ENCODE results near the gene SCN5A.

SCN5A gene

DNA sequence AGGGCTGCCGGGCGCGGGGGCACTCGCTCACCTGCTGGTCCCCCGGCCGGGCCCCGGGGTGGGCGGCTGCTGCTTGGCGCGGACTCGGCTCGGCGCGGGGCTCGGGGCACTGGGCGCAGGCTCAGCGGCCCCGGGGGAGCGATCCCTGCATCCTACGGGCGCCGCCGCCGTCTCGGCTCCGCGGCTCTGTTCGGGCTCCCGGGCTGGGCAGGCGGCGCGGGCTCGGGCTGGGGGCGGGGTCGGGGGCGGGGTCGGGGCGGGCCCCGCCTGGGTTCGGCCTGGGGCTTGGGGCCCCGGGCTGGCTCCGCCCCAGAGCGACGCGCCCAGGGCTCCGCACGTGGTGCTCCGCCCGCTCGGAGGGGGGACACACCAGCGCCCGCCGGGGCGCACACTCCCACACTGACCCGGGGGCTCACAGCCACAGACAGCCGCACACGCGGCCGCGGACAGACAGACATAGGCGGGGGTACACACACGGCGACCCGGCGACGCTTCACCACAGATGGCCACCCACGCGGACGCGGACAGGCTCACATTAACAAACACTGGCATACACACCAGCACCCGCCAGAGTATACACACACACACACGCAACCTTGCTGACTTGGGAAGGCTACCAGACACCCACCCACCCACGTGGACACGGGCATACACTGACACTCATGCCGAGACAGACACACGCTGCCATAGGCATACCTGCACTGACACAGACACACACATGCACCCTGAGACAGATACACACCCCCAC, at the start of gene SCN5A:
TSS of gene SCN5A (minus strand) at position 188 of the 748 bp plus-strand sequence. CDS start 16,380 bp downstream, outside the sequence.
- peak; percentile 11 for DNase-seq

GRCh38 chr3:38698760-38699159, 49.3 kb upstream of the SCN5A start:
- no peak for DNase-seq

GRCh38 chr3:38698061-38698460, 48.6 kb upstream of the SCN5A start:
- no peak for DNase-seq

GRCh38 chr3:38696034-38696433, 46.5 kb upstream of the SCN5A start:
- DNase-seq, result no peak

GRCh38 chr3:38690185-38690584, 40.7 kb upstream of the SCN5A start:
- DNase-seq, result no peak

- DNase-seq, result no peak
Measured at GRCh38 chr3:38689774-38690173, 40.3 kb upstream of the SCN5A start.

DNA sequence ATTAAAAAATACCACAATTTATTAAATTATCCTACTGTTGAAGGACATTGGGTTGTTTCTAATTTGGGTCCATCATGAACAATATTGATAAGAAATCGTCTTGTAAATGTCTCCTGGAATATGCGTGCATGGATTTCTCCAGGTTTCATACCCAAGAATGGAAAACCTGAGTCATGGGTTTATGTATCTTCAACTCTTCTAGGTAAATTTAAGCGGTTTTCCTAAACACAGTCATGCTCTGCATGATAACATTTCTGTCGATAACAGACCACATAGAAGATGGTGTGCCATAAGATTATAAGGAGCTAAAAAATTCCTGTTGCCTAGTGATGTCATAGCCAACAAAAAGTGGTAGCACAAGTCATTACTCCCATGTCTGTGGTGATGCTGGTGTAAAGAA, 39.9 kb upstream of the SCN5A start:
- DNase-seq, result no peak

DNA sequence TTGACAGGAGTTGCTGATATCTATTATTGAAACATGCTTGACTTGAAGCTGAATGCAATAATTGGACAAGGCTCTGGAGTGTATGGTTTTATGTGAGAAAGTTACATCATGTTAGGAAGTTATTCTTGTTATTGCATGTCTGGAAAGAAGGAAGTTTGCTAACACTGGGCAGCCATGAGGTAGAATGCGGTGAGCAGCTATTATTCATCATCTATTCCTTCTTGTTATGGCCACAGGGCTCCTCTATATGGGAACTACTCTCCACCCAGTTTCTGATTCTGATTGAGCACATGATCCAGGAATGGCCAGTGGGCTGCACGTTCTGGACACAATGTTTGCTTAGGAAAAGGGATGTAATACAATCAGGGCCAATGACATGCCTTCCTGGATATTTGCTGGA, 37.8 kb upstream of the SCN5A start:
- DNase-seq, result no peak

GRCh38 chr3:38684546-38684945, 35.1 kb upstream of the SCN5A start:
- no peak for DNase-seq

DNA sequence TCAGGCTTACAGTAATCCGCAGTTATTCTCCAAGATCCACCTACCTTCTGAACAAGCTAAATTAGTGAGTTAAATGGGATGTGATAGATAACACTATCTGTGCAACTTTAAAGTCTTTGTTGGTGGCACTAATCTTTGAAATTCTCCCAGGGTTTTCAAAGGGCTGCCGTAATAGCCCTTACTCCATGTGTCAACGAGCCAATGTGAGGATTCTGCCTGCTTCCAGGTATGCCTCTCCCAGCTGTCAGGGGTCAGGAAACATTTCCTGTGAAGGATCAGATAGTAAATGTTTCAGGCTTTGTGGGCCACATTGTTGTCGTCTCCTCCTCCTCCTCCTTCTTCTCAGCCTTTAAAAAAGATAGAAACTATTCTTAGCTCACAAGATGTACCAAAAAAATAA, 20.2 kb upstream of the SCN5A start:
- DNase-seq, result no peak

- DNase-seq, result peak; percentile 65
Measured at GRCh38 chr3:38662544-38662943, 13.1 kb upstream of the SCN5A start.

DNA sequence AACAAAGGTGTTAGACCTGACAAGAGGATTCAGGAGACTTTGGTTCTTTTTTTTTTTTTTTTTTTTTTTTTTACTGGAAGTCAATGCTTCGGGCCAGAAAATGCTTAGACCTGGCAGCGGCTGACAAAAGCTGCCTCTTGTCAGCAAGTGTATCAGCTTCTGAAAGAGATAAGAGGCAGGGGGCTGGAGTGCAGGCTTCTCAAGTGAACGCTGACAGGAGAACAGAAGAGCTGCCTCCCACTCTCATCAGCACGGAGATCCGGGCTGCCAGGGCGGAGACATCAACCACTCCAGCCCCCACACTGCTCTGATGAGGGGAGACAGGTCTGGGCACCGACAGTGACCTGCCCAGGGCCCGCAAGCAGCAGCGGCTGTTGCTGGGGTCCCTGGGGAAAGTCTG, 9.4 kb upstream of the SCN5A start:
- no peak for DNase-seq

DNA sequence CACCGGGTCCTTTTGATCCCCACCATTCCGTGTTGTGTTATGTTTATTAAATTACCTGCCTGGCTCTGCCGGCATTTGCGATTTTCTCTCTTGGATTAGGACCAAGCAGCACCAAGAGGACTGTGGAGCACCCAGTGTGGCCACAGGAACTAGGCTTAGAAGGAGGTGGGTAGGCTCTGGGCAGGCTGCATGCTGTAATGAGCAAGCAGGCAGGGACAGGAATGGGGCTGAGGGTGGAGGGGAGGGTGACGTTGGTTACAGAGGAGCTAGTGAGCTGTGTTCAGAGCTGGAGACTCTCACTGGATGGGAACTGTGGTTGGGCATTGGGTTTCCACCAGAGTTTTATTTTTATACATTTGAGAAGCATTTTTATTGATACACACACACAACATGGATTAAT, 7.9 kb upstream of the SCN5A start:
- no peak for DNase-seq

- DNase-seq, result peak; percentile 56
Measured at GRCh38 chr3:38655708-38656300, 6.3 kb upstream of the SCN5A start.

- no peak for DNase-seq
Measured at GRCh38 chr3:38653685-38654537, 4.4 kb upstream of the SCN5A start.

GRCh38 chr3:38652934-38653333, 3.4 kb upstream of the SCN5A start:
- no peak for DNase-seq

GRCh38 chr3:38651153-38651789, 1.8 kb upstream of the SCN5A start:
- peak; percentile 61 for DNase-seq

DNA sequence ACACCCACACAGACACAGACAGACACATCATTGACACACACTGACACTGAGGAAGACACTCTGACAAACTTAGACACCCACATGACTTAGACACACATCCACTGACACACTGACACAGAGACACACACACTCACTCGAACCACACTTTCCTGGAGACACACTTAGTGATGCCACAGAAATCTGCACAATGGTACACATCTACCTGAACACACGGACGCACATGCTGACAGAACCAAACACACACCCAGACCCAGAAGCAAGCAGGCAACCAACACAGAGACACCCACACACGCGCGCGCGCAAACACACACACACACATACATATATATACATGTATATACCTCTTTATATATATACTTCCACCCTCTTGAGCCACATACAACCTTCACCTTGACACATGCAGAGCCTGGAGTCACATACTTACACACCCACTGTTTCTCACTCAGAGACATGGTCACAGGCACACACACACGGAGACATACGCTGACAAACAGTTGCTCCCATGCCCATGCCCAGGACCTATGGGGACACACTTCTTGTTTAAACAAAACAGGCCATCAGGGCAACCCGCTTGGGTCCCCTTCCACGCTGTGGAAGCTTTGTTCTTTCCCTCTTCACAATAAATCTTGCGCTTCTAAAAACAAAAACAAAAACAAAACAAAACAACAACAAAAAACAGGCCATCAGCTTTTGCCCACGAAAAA, 913 bp upstream of the SCN5A start:
- no peak for DNase-seq

- DNase-seq, result no peak
Measured at GRCh38 chr3:38648659-38649499, 608 bp downstream of the SCN5A start.

DNA sequence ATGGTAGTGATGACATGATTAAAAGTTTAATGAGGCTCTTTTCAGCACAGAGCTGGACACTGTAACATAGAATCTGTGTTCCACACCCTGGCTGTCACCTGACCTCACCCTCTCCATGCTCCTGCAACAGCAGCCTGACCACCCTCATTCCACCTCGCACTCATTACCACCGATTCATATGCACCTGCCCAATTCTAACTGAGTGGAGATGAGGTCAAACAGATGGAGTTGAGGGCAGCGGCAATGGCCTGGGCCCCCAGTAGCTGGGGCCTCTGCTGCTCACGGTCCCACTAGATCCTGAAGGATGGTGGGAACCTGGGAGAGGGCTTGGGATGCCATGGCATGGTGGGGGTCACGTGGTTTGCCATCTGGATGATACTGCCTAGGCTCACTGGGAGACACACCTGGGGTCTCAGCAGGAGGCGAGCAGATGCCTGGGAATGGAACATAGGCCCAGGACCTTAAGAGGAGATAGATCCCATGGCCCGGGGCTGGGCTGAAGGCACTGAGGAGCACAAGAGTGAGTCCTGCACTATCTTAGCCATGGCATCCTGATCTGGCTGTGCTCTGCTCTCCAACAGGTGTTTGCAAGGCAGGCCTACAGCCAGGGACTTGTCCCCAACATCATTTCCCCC, 1.3 kb downstream of the SCN5A start:
- no peak for DNase-seq

Measured in NCI-H2171 treated with DMSO at 0.1 percent for 48 hours (cell line).